Activated gamma-delta T cell (primary cell): ENCODE measurements around the gene CSTPP1.
A peak's percentile ranks its signal among the peaks of the same experiment; 100 is the strongest.
"Not testable (repeated sequence)": the region's sequence is repeated elsewhere in the genome, so short reads cannot be mapped to it uniquely, and the experiment has no call there.

Experiments
- DNase-seq: peaks from one replicate; lab custom pipeline; 2025; lab: John Stamatoyannopoulos, UW

Gene CSTPP1

DNA sequence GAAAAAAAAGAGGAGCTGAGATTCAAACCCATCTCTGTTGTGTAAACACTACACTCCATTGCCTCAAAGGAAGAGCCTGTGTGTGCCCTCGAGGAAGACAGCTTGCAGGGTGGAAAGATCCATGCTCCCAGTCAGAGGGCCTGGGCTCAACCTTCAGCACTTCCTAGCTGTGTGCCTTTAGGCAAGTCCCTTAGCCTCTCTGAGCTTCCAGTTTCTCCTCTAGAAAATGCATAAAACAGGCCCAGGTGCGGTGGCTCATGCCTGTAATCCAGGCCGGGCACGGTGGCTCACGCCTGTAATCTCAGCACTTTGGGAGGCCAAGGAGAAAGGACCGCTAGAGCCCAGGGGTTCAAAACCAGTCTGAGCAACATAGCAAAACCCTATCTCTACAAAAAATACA lies 244.7 kb downstream of the CSTPP1 start:
- no peak for DNase-seq

DNA sequence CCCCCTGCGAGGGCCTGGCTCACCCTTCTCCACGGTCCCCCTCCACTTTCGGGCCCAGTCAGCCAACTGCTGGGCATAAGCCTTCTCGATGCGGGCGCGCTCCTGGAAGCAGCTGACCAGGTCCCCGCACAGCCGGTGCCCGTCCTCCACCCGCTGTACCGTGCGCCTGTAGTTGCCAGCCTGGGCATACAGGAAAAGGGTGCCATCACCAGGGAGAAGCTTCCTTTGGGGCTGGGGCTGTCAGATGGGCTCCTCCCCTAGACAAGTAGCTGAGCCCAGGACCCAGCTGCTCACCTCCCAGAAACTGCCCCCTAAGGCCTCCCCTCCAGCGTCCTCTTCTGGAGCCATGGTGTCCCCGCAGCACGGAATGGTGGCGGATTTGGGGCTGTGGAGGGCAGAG lies 245.8 kb downstream of the CSTPP1 start:
- no peak for DNase-seq

DNA sequence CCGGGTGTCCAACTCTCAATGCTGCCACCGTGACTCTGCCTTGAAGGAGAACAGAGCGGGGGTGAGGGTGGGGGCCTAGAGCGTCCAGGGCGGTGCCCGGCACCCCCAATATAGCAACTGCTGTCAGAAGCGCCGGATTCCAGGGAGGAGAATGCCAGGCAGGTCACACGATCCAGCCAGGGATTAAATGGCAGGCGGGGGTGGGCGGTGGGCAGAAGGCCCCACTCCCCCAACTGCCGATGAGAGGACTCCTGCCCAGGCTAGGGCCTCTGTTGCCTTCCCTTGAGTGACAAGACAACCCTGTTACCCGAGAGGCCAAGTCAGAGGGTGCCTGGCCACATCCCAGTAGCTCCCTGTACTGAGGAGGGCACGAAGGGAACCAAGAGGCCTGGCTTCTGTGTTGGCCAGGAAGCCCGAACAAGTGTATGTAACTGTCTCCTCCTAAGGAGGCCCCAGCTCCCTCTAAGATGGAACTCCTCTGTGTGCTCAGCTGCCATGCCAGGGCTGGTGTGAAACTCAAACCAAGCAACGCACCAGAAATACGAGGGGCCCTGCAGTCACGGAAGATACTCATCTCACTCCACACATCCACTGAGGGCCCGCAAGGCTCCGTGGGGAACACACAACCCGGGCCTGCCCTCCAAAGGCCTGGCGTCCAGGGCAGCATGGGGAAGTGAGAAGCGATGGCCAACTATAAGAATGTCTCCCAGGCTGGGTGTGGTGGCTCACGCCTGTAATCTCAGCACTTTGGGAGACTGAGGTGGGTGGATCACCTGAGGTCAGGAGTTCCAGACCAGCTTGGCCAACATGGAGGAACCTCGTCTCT lies 246.7 kb downstream of the CSTPP1 start:
- no peak for DNase-seq

DNA sequence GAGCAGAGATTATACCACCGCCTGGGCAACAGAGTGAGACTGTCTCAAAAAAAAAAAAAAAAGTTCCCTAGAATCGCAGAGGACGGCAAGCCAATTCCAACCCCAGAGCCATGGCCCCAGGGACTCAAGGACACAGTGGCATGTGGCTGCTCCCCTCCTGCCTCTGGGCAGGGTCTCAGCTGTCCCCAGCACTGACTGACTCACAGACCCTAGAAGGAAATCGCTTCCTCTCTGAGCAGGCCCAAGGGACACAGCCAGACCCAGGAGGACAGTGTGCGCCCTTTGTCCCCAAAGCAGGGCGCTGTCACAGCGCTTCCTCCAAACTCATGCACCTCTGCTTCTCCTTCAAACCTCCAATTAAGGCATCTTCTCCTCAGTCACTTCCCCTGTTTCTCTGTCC lies 247.4 kb downstream of the CSTPP1 start:
- DNase-seq = no peak

DNA sequence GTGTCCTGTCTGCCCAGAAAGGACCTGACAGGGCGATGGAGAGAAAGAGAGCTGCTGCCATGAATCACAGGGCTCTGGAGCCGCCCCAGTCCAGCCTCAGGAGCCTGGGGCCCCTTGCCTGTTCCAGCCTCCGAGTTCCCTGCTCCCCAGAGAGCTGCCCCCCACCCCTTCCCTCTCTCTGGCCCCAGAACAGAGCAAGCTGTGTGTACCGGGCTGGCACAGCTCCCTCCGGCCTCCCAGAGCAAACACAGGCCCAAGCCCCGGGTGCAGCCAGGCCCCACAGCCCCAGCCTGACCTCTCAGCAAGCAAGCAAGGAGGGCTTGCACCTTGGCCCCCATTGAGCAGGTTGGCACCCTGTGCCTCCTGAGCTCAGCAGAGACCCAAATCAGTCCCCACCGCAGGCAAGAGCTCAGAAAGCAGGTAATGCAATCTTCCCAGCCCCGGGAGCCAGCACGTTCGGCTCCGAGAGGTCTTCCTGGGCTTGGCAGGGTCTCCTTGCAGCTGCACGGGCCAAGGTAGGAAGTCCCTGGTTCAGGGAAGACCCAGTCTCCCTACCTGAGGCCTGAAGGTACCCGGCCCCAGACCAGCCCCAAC lies 248.2 kb downstream of the CSTPP1 start:
- no peak for DNase-seq

DNA sequence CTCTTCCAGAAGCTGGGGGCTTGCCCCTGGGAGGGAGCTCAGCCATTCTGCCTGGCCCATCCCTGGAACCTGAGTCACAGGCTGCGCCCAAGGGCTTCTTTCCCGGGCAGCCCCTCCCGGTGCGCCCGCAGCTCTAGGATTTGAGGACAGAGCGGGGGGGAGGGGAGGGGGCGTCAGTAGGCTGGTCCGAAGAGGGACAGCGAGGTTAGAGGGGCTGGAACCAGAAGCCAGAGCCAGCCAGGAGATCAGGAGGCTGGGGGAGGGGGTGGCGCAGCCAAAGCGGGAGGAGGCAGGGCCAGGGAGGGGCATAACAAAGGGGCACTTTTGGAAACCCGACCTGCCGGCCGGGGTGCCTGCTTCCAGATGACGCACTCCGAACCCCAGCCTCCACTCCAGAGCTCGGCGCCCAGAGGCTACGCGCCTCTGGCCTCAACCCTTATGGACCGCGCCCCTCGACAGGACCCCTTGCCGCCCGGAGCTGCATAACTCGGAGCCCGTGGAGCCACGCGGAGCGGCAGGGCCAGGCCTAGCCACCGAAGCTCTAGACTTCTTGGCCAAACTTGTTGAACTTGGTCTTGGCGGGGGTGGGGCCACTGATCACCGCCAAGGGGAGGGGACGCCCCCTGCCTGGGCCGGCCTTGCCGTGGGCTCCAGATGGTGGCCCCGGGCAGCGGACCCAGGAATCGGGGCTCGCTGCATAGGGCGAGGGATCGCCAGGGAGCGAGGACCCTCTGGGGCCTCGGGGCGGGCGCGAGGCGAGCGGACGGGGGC lies 248.9 kb downstream of the CSTPP1 start:
- no peak for DNase-seq

DNA sequence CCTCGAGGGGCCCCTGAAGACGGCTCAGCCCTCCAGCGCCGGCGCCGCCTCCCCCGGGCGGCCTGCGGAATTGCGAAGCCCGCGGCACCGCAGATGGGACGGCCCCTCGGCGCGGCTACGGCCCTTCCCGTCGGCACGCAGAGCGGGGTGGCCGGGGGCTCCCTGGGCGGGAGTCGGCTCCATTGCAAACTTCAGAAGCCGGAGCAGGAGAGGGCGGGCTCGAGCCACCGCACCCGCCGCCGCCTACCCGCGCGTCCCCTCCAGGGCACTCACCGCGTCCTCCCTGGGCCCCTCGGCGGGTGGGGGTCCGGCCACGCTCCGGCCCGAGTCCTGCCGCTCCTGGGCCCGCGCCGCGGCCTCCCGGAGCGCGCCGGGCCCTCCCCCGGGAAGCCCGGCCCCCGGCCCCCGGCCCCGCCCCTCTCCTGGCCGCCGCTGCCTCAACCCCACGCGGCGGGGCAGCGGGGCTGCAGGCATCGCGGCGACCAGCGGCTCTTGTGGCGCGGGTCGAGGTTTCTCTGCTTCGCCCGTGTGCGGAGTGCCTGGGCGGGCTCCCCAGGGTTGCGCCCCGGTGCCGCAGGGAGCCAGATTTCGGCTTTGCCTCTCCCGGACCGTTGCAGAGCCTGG lies 249.6 kb downstream of the CSTPP1 start, which contains the start of gene PACSIN3:
PACSIN3 (minus strand) TSS at position 359 of the 624 bp plus-strand sequence. CDS start 3,707 bp downstream, outside the sequence.
- peak; percentile 37 for DNase-seq

DNA sequence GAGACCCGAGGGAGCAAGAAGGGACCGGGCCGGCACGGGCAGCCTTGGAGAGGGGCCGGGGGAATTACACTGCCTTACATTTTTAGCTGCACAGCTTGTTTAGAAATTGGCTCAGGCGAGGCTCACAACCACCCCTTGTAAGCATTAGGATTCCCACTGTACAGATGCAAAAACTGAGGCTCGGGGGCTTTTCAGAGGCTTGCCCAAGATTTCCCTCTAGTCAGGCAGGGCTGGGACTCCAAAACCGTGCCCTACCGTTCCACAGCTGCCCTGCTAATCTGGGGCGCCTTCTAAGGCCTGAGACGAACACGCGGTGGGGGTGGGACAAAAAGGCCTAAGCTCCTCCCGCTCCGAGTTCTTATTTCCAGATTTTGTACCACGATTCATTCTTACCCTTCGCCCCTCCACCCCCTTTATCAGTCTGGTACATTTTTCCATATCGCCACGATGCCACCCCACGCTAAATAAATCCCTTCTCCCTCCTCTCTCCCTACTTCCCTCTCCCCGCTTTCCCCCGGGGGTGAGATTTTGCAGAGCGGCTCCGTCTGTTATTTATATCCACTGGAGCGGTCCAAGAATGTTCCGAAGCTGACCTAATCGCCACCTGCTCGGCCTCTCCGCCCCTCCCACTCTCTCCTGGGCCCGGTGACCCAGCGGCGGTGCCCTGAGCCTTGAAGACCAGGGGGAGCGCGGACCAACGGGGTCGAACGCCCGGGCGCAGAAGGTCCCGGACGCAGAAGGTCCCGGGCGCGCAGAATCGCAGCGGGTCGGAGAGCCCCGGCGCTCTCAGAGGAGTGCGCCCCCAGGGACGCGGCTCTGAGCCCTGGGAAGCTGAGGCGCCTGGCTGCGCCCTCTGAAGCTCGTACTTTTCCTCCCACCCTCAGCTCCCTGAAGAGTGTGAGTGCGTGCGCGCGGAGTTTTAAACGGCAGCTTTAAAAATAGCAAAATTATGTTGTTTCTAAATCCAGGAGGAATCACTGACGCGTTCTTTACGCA lies 250.4 kb downstream of the CSTPP1 start:
- DNase-seq = no peak

DNA sequence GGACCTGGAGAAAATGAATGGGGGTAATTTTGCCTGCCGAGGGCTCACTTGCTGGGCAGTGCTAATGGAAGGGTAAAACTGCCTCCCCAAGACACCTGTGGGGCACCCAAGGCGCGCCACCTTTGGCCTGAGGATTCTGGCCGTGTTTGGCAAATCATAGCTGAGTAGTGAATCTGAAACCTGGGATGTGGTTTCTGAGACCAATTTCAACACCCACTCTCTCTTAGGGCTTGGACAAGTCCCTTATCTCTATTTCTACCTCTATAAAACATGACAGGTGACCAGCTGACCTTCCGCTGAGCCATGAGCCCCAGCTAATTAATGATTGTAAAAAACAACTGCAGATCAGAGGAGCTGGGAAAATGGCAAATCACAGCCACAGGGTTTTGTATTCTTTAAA lies 251.2 kb downstream of the CSTPP1 start:
- DNase-seq = no peak

DNA sequence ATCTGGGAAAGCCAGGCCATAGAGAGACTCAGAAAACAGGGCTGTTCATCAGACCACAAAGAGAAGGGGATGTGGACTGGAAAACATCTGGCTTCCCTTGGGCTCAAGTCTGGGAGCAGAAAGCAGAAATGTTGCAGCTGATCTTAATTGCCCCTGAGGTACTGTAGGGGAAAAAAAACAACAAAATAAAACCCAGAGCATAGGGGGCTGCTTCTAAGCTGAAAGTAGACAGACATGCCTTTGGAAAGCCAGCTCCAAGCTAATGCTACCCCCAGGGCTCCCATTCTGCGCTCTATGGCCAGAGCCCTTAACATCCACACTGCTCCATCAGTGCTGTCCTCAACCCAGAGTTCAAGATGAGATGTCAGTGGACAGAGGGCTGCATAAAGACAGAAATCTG lies 251.7 kb downstream of the CSTPP1 start:
- no peak for DNase-seq

DNA sequence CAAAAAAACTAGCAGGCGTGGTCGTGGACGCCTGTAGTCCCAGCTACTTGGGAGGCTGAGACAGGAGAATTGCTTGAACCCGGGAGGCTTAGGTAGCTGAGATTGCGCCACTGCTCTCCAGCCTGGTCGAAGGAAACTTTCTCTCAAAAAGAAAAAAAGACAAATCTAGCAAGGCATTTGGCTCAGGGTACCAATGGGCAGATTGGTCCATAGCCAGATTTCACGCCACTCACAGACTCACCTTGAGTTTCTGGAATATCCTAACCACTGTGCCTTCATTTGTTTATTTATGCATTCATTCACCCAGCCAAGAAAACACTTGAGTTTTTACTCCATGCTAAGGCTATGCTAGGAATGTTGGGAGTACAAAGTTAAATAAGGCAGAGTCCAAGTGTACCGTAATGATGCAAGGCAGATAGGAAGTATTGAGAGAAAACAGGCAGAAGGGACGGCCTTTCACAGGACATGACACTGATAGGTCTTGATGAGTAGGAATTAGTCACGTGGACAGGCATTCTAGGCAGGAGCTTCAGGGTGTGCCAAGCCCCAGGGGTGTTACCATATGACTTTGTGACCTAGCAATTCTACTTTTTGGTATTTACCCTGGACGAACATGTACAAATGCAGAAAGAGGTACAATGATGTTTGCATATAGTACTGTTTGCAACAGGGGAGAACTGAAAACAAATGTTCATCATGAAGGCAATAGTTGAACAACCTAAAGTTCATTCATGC lies 252.7 kb downstream of the CSTPP1 start:
- DNase-seq = no peak

DNA sequence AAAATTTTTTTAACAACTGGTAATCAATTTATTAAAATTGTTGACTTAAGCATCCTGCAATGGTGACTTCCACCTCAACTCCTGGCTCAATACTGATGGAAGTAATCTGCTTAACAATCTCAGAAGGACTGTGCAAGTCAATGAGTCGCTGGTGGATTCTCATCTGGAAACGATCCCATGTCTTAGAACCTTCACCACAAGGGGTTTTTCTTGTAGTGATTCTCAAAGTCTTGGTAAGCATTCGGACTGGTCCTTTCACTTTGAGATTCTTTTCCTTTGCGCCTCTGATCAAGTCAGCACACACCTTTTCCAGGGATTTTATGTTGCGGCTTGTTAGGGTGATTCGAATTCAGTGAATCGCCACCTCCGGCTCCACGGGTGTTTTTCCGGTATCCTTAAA lies 254.6 kb downstream of the CSTPP1 start:
- DNase-seq = not testable (repeated sequence)

DNA sequence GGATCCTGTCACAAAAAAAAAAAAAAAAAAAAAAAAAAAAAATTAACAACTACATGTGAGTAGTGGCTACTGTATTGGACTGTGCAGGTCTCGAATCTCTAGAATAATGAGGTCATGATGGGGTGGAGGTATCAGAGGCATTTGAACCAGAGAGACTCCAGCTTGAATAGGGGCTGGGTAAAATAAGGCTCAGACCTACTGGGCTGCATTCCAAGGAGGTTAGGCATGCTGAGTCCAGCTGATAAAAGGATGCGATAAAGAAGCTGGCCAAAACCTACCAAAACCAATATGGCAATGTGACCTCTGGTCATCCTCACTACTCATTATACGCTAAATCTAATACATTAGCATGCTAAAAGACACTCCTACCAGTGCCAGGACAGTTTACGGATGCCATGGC lies 255.6 kb downstream of the CSTPP1 start:
- no peak for DNase-seq

DNA sequence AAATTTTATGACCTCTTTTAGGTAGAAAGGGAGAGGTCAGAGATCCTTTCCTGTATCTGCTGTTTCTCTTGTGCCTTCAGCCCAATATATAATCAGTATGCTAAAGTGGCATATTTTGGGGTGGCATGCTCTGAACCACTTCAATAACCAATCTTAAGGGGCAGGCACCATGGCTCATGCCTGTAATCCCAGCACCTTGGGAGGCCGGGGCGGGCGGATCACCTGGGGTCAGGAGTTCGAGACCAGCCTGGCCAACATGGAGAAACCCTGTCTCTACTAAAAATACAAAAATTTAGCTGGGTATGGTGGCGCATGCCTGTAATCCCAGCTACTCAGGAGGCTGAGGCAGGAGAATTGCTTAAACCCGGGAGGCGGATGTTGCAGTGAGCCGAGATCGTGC lies 261.6 kb downstream of the CSTPP1 start:
- DNase-seq = not testable (repeated sequence)

DNA sequence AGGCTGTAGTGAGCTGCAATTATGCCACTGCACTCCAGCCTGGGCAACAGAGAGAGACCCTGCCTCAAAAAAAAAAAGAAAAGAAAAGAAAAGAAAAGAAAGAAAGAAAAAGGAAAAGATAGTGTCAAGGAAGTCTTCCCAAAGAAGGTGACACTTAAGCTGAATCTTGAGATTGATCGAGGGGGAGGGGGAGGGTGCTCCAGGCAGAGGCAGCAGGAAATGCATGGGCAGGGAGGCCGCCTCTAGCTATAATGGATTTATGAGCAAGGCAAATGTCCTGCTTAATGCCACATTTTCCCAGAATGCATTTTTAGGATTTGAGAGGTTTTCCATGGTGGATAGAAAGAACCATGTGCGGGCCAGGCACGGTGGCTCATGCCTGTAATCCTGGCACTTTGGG lies 264.5 kb downstream of the CSTPP1 start:
- DNase-seq = no peak

DNA sequence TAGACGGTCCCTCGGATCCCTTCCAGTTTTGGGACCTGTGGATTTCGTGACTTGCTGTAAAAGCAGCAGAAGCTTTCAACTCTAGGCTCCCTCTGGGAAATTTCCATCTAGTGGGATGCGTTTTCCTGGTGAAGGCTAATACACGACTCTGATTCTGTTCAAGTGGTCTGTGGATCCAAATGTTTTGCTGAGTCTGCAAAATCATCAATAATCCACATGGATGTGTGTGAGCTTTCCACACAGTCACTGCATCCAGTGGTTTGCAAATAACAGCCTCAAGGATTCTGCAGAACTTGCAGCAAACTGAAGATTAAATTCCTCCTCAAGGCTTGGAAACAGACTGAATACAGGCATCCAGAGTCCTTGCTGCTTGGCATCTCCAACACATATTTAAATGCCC lies 266.0 kb downstream of the CSTPP1 start:
- no peak for DNase-seq

DNA sequence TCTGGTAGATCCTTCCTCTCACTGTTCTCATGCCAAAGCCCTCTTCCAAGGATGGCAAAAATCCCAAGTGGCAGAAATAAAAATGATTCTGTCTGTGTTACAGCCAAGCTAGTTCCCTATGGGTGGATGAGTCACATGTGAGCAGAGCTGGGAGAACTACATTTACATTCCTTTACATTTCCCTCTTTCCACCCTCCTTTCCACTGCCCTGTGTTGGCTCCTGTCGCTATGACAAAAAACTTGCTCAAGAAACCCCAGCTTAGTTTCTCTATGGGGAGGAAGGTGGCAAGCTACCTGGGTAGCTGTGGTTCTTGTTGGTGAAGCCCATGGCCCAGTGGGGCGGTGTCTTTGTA lies 268.1 kb downstream of the CSTPP1 start:
- no peak for DNase-seq

DNA sequence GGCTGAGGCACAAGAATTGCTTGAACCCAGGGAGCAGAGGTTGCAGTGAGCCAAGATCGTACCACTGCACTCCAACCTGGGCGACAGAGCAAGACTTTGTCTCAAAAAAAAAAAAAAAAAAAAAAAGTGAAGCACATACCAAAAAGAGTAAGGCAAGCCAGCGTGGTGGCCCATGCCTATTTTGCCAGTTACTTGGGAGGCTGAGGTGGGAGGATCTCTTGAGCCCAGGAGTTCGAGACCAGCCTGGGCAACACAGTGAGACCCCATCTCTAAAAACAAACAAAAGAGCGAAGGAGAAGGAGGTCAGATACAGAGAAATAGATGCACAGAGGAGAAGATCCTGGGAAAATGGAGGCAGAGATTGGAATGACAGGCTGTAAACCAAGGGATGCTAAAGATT lies 270.0 kb downstream of the CSTPP1 start:
- not testable (repeated sequence) for DNase-seq

DNA sequence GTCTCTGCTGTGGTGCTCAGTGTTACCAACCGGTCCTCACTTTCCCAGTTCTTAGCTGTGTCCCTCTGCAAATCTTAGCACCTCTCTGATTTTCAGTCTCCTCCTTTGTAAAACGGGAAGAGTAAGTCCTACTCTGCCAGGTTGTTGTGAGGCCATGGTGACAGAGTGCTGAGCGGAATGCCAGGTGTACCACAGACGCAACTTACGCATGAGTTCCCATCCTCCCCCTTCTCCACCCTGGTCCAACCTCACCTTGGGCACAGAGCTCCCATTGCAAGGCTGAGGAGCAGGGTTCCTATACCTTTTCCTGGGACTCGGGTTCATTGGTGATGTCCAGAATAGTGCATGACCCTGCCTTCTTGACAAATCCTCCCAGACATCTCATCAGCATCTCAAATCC lies 270.9 kb downstream of the CSTPP1 start:
- no peak for DNase-seq

DNA sequence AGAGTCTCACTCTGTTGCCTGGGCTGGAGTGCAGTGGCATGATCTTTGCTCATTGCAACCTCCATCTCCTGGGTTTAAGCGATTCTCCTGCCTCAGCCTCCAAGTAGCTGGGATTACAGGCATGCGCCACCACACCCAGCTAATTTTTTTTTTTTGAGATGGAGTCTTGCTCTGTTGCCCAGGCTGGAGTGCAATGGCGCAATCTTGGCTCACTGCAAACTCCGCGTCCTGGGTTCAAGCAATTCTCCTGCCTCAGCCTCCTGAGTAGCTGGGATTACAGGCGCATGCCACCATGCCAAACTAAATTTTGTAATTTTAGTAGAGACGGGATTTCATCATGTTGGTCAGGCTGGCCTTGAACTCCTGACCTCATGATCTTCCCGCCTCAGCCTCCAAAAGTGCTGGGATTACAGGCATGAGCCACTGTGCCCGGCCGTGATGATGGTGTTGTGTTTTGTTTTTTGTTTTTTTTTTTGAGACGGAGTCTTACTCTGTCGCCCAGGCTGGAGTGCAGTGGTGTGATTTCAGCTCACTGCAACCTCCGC lies 271.5 kb downstream of the CSTPP1 start:
- DNase-seq = not testable (repeated sequence)
